T follicular helper cell (primary cell): Measurements from ENCODE around the gene CTNNBL1.
"Not testable (repeated sequence)": the region's sequence is repeated elsewhere in the genome, so short reads cannot be mapped to it uniquely, and the experiment has no call there.

ENCODE experiments used
- DNase-seq: peaks from one replicate; pipeline ENCODE4 v3.0.0-alpha.2; 2020; ENCODE audit warnings: low read depth

Gene CTNNBL1

GRCh38 chr20:37706298-37706697, 12.5 kb downstream of the CTNNBL1 start:
- DNase-seq = no peak

- no peak for DNase-seq
These were observed 17.2 kb downstream of the CTNNBL1 start for GRCh38 chr20:37711001-37711400.

- no peak for DNase-seq
These were observed 18.4 kb downstream of the CTNNBL1 start for GRCh38 chr20:37711994-37712964.

- DNase-seq = no peak
These were observed 19.6 kb downstream of the CTNNBL1 start for GRCh38 chr20:37713396-37713795.

GRCh38 chr20:37714978-37715672, 21.3 kb downstream of the CTNNBL1 start:
- DNase-seq = no peak

GRCh38 chr20:37721751-37722150, 27.9 kb downstream of the CTNNBL1 start:
- DNase-seq = no peak

GRCh38 chr20:37722312-37722711, 28.5 kb downstream of the CTNNBL1 start:
- DNase-seq = not testable (repeated sequence)

GRCh38 chr20:37723668-37724067, 29.8 kb downstream of the CTNNBL1 start:
- no peak for DNase-seq

GRCh38 chr20:37725165-37725564, 31.3 kb downstream of the CTNNBL1 start:
- DNase-seq = no peak

GRCh38 chr20:37725855-37726254, 32.0 kb downstream of the CTNNBL1 start:
- no peak for DNase-seq

GRCh38 chr20:37726321-37726720, 32.5 kb downstream of the CTNNBL1 start:
- DNase-seq = no peak

GRCh38 chr20:37726971-37727956, 33.4 kb downstream of the CTNNBL1 start:
- DNase-seq = no peak

GRCh38 chr20:37727957-37728634, 34.3 kb downstream of the CTNNBL1 start:
- no peak for DNase-seq

- DNase-seq = no peak
These were observed 34.8 kb downstream of the CTNNBL1 start for GRCh38 chr20:37728635-37728983.

GRCh38 chr20:37729452-37729851, 35.6 kb downstream of the CTNNBL1 start:
- no peak for DNase-seq

- DNase-seq = no peak
These were observed 36.1 kb downstream of the CTNNBL1 start for GRCh38 chr20:37729909-37730308.

- DNase-seq = no peak
These were observed 39.6 kb downstream of the CTNNBL1 start for GRCh38 chr20:37733416-37733815.

GRCh38 chr20:37734228-37734985, 40.6 kb downstream of the CTNNBL1 start:
- DNase-seq = no peak

- DNase-seq = no peak
These were observed 41.7 kb downstream of the CTNNBL1 start for GRCh38 chr20:37735541-37735940.

GRCh38 chr20:37736132-37736531, 42.3 kb downstream of the CTNNBL1 start:
- DNase-seq = no peak
